ENCODE measurements around the gene IGSF23.

GRCh38 chr19:44627631-44628030 lies 14.3 kb downstream of the IGSF23 start:
- TF ChIP-seq CTCF (IDR thresholded peaks at IDR 0.05; ENCODE audit: insufficient read depth, low read length, poor library complexity, severe bottlenecking) (no peak), EZH2phosphoT487 (conservative IDR thresholded peaks at IDR 0.05; ENCODE audit: low read length) (no peak)

All from SU-DHL-6 (cell line).